NOMO-1 (cell line): Measurements from ENCODE around the gene TRMT1.

ENCODE experiments used
- DNase-seq, 2 experiments: peaks; one replicate each; lab custom pipeline; 2025; ENCODE audit not compliant: unreplicated experiment in 2 of 2; lab: John Stamatoyannopoulos, UW

The TRMT1 gene

GRCh38 chr19:13074378-13074777, 42.2 kb downstream of the TRMT1 start:
- DNase-seq = no peak

- no peak for DNase-seq
These were observed 43.3 kb downstream of the TRMT1 start for GRCh38 chr19:13073263-13073662.

- DNase-seq = no peak
These were observed 44.2 kb downstream of the TRMT1 start for GRCh38 chr19:13072188-13072908.

GRCh38 chr19:13071444-13072187, 44.9 kb downstream of the TRMT1 start:
- no peak for DNase-seq

- no peak for DNase-seq
These were observed 46.0 kb downstream of the TRMT1 start for GRCh38 chr19:13070425-13071140.

- no peak for DNase-seq
These were observed 46.9 kb downstream of the TRMT1 start for GRCh38 chr19:13069415-13070359.

GRCh38 chr19:13068085-13068846, 48.3 kb downstream of the TRMT1 start:
- no peak for DNase-seq

- DNase-seq = no peak
These were observed 49.4 kb downstream of the TRMT1 start for GRCh38 chr19:13066933-13067807.

- no peak for DNase-seq
These were observed 50.3 kb downstream of the TRMT1 start for GRCh38 chr19:13066226-13066625.

GRCh38 chr19:13064092-13064489, 52.4 kb downstream of the TRMT1 start:
- no peak for DNase-seq

- DNase-seq = no peak
These were observed 53.0 kb downstream of the TRMT1 start for GRCh38 chr19:13063461-13064091.

- no peak for DNase-seq
These were observed 54.2 kb downstream of the TRMT1 start for GRCh38 chr19:13062317-13062716.

- peak; percentile 34 to 60 for DNase-seq
These were observed 55.3 kb downstream of the TRMT1 start for GRCh38 chr19:13060964-13061927.

- no peak for DNase-seq
These were observed 56.1 kb downstream of the TRMT1 start for GRCh38 chr19:13060233-13060963.

- DNase-seq = no peak
These were observed 57.4 kb downstream of the TRMT1 start for GRCh38 chr19:13058951-13059660.

- DNase-seq = no peak
These were observed 58.8 kb downstream of the TRMT1 start for GRCh38 chr19:13057744-13058143.
